Panc1 (cell line): ENCODE data around the gene CIROP.

Experiments
- CTCF ChIP-seq: fragments of 450-650 bp; IDR thresholded peaks from 2 replicates; pipeline ENCODE4 v1.5.1; 2017; ENCODE audit warnings: mild to moderate bottlenecking
- POLR2AphosphoS5 ChIP-seq: IDR thresholded peaks from 2 replicates; pipeline ENCODE4 v1.6.1; 2012; ENCODE audit warnings: mild to moderate bottlenecking, low read depth, low read length, moderate library complexity
- REST ChIP-seq, 2 experiments: IDR thresholded peaks; 2 replicates each; pipeline ENCODE4 v1.6.1; 2011 to 2012; ENCODE audit warnings: low read depth in 2 of 2, control low read depth in 1 of 2, low read length in 1 of 2, mild to moderate bottlenecking in 1 of 2, moderate library complexity in 1 of 2; ENCODE audit not compliant: insufficient read depth in 1 of 2
- SIN3A ChIP-seq: IDR thresholded peaks from 2 replicates; pipeline ENCODE4 v1.6.1; 2012; ENCODE audit warnings: low read depth, mild to moderate bottlenecking, low read length, moderate library complexity, borderline replicate concordance; ENCODE audit not compliant: insufficient read depth
- TCF7L2 ChIP-seq: IDR thresholded peaks from 2 replicates; pipeline ENCODE4 v1.6.1; 2011; ENCODE audit warnings: mild to moderate bottlenecking, low read depth, low read length, inconsistent platforms

- peak; percentile 45 for TF ChIP-seq POLR2AphosphoS5
- TF ChIP-seq CTCF = no peak
- TF ChIP-seq SIN3A = no peak
- TF ChIP-seq REST (IDR thresholded peaks at IDR 0.05; ENCODE audit: insufficient read depth in 1 of 2, low read depth in 2 of 2, low read length in 1 of 2) = no peak
- TF ChIP-seq TCF7L2 = no peak
Observed at GRCh38 chr14:23094666-23095195, 10.1 kb downstream of the CIROP start, which contains the start of gene ACIN1.
